Activated CD4-positive, alpha-beta T cell treated with anti-CD3 and anti-CD28 coated beads for 24 hours (primary cell): Measurements from ENCODE around the gene HELQ.
"Not testable (repeated sequence)": the region's sequence is repeated elsewhere in the genome, so short reads cannot be mapped to it uniquely, and the experiment has no call there.

Experiments used
- DNase-seq, 2 donors: peaks; one replicate each; pipeline ENCODE4 v3.0.0-alpha.2; 2020; ENCODE audit warnings: low read depth in 2 of 2

Gene HELQ

DNA sequence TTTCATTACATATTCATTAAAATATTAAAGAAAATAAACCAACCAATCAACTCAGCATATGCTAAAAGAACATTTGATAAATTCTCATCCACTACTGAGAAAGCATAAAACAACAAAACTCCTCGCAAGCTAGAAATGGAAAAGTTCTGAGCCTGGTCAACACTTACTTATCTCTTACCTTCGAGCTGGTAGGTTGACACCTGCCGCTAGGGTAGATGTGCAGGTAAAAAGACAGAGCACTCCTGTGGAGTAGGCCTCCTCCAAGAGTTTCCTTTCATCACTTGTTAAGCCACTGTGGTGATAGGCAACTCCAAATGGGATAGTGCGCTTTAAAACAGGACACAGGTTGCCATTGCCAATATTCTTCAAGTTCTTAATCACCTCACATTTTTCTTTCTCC lies 18.9 kb downstream of the HELQ start:
- no peak for DNase-seq

DNA sequence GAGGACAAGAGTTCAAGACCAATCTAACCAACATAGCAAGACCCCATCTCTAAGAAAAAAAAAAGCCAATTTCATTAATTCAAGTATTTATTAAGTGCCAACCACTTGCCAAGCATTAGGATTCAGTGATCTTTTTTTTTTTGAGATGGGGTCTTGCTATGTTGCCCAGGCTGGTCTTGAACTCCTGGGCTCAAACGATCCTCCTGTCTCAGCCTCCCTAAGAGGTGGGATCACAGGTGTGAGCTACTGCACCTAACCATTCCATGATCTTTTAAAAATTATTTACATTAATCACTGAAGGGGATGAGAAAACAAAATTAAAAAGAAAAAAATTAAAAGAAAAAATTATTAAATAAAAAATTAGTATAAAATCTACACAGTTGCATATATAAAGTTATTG lies 24.4 kb downstream of the HELQ start:
- DNase-seq: no peak

DNA sequence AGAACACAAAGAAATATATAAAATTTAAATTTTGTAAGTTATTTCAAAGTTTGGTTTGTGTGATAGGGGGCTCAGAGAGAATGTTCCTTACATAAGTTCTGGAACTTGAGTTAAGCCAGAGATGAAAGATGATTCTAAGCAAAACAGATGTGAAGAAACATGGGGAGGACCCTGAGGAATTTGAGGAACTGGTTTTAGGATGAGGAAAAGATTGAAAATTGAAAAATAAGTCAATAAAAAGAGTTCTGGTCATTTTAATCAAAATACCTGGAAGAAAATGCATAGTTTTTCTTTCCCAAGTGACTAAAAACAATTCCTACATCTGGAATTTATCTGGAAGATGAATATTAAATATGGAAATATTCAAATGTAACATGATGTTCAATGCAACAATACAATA lies 37.4 kb downstream of the HELQ start:
- no peak for DNase-seq

DNA sequence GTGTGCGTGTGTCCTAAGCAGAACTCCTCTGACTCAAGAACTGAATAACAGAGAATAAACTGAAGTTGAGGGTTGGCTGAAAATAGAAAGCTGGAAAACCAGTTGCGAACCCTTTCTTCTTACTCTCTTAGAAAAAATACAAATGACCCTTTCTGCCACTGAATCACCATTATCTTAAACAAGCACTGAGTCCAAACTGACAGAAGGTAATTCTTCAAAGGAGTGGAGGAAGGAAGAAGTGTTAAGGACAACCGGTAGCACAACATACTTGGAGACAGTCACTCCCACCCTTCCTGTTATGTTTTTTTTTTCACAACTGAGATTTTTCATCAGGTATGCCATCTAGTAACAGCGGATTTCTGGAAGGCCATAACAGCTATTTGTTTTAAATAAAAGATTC lies 38.1 kb downstream of the HELQ start:
- no peak for DNase-seq

DNA sequence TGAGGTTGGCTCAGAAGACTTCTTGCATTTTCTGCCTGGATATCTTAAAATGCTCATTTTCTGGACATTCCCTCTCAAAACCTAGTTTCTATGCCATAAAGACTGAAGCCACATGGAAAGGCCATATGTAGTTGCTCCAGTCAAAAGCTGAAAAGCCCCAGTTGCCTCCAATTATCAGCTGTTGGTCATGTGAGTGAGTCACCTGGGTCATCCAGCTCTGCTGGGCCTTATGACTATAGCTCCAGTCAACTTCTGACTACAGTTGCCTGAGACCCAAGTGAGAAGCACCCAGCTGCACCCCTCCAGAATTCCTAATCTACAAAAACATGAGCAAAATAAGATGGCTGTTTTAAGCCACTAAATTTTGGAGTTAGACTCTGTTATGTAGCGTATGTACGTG lies 41.9 kb downstream of the HELQ start:
- no peak for DNase-seq

DNA sequence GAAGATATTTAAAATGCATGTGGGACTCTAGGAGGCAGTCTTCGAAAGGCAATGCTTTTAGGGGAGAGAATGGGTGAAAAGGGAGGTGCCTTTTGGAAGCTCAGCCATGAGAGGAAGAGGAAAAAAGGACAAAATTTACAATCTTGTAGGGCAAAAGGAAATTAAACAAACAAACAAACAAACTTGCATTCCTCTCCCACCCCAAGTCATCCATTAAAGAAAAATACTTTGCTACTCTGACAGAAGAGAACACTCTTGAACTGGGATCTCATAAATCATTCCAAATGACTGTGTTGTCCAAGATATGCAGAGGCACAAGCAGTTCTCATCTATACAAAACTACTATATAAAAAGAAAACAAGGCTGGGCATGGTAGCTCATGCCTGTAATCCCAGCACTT lies 46.7 kb downstream of the HELQ start:
- no peak for DNase-seq

DNA sequence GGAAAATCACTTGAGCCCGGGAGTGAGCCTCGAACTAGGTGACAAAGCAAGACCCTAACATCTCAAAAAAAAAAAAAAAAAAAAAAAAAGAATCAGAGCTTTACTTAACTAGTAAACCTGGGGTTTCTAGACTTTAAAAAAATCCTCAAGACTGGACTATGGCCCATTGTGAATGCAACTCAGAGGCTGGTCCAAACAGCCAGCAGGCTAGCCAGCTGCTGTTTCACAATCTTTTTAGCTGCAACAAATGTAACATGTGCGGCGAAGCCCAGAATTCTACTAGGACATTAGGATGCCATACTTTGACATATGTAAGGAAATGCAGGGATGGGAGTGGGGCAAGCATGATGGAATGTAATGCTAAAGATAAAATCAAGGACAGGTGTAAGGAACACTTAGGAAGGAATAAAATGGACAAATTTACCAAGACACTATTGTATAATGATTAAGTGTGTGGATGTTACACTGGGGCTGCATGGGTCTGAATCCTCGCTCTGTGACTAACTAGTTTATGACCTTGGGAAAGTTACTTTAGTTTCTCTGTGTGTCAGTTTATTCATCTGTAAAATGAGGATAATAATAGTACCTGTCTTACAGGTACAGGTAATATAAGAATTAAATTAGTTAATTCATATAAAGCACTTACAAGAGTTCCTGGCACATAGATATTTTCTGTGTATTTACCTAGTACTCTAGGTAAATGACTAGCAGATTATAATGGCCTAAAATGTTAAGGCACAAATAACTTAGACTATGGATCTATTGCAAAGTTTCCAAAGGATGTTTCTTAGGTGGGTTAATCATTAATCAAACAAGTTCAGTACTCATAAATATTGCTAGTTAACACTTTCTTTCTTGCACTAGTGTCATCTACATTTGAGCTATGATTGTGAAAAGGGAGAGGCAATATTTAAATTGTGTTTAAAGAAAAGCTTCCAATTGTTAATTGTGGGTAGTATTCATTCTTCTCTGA lies 49.5 kb downstream of the HELQ start:
- DNase-seq: no peak

DNA sequence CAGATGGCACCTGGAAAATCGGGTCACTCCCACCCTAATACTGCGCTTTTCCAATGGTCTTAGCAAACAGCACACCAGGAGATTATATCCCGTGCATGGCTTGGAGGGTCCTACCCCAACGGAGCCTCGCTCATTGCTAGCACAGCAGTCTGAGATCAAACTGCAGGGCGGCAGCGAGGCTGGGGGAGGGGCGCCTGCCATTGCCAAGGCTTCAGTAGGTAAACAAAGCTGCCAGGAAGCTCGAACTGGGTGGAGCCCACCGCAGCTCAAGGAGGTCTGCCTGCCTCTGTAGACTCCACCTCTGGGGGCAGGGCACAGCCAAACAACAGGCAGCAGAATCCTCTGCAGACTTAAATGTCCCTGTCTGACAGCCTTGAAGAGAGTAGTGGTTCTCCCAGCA lies 57.5 kb downstream of the HELQ start:
- not testable (repeated sequence) for DNase-seq

DNA sequence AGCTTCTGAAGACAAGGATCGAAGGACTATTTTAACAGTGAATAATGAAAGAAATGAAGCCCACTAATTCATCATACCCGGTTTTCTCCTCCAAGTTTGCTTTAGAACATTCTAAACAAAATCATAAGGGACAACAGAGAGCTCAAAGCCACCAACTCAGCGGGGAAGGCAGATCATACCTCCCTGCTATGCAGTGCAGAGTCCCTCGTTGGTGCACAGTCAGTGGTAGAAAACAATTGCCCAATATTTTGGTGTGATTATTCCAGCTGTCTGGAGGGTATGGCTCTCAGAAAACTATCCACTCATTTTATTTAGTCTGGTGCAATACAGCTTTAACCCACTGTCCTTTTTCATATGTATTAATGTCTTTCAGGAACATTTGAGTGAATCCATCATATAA lies 61.7 kb downstream of the HELQ start:
- DNase-seq: no peak

DNA sequence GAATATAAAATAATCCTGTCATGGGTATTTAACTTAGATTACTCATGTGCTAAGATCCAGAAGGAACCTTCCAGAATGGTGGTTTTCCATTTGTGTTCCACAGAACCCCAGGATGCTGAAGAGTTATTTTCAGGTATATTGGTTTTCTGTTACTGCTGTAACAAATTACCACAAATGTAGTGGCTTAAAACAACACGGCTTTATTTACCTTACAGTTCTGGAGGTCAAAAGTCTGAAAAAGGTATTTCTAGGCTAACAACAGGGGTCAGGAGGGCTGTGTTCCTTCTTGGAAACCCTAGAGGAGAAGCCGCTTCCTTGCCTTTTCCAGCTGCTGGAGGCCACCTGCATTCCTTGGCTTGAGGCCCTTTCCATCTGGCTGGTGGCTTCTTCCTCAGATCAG lies 63.1 kb downstream of the HELQ start:
- no peak for DNase-seq

DNA sequence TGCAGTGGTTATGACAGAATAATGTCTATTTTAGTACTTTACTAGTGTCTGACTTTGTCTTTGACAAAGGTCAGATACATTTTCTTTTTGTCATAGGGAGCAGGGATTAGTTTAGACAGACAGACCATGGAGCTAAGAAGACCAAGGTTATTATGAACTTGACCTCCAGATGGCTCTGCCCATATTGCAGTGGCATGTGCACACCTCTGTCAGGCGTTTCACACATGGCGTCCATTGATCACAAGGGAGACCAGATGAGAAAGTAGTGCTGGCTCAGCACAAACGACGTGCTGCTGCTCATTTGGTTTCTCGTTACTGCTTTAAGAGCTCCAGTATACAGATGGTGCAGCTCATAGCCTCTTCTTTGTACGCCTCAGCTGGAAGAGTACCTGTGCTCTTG lies 64.7 kb downstream of the HELQ start:
- DNase-seq: no peak

DNA sequence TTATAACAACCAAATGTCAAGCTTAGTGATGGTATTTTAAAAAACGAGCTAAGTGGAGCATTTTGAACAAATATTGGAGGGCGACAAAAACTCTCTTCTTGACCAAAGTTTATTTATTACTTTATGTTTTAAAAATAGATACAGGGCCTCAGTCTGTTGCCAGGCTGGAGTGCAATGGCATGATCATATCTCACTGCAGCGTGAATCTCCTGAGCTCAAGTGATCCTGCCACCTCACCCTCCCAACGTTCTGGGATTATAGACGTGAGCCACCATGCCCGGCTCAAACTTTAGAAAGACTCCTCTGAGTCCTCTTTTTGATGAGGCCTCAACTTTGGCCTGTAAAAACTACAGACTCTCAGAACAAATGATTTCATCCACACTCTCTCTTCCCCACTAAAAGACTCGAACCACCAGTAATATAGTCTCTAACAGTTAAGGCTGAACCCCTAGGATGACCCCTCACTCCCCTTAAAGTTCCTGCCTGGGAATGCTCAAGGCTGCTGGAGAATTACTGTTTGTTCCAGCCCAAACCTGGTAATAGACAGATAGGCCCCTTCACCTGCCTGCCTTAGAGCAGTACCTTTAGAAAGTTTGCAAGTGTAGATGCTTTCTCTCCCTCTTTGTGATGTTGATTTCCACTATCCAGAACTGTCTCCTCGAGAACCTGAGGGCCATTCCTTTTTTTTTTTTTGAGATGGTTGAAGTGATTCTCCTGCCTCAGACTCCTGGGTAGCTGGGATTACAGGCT lies 65.7 kb downstream of the HELQ start:
- no peak for DNase-seq

DNA sequence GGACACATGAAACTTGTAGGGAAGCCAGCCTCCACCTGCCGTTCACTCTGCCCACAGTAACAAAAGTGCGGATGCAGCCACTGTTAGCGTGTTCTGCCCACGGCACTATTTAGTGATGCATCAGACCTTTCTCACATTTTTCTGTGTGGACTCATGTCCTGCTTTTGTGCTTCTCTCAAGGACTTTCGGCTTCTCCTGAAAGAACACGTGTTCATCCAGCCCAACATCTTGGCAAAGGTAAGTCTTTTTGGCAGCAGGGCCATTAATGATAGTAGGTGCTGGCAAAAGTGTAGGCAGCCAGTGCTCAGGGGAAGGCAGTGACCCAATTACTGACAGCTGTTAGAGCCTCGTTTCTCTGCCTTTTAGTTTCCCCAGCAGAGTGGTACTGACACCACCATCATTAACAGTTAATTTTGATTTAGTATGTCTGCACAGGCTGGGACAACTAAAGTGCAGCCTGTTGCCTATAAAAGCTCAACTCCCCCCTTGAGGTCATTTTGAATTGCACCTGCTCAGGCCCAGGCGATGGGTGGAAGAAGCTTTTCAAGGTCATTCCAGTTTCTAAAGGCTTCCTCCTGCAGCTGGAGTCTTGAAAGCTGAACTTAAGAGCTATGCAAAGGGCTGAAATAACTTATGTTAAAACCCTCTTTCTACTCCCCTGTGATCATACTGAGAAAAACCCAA lies 66.4 kb downstream of the HELQ start:
- DNase-seq: no peak

DNA sequence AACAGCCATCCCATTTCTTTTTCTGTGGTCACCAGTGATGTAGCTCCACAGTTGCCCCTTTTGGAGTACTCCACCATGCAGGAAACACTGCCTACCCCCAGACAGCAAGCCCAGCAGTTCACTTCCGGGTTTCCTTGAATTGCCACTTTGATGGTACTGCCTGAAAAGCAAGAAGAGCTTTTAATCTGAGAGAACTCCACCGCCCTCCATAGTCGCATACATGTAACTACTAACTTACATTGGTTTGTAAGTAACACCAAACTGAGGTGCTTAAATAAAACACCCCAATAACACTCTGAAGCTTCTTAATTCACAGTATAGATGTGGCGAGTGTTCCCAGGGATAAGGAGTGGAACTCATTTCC lies 67.3 kb downstream of the HELQ start:
- DNase-seq: no peak

DNA sequence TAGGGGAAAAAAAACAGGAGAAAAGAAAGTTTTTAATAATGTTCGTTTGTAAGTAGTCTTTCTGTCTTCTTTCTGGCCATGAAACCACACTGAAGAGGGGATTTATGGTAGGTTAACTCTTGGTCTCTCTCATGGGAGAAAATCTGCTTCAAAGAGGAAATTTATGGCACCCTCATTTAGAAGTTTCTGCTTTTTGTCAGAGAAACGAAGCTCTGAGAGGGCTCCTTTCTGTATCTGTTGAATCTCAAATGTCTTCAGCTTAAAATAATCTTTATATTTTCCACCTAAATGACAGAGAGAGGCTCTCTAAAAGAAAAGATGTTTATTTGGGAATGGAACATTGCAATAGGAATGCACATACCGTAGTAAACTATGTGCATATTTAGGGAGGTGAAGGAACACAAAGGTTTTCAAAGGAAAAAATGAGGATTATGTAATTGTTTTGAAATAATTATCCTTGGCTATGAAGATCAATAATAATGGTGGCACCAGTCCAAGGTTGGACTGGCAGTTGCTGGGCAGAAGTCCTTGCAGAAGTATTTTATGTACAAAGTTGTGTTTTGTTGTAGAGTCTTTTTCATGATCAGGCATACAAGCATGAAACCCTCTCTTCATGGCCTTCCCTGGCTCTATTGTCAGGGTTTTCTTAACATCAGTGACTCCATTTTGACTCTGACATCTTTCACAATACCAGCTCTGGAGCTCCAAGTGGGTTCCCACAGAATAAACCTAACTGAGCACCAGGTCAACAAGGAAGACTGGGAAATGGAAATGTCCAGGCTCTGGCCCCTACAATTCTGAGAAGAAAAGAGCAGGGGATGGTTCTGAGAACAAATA lies 67.9 kb downstream of the HELQ start:
- no peak for DNase-seq

DNA sequence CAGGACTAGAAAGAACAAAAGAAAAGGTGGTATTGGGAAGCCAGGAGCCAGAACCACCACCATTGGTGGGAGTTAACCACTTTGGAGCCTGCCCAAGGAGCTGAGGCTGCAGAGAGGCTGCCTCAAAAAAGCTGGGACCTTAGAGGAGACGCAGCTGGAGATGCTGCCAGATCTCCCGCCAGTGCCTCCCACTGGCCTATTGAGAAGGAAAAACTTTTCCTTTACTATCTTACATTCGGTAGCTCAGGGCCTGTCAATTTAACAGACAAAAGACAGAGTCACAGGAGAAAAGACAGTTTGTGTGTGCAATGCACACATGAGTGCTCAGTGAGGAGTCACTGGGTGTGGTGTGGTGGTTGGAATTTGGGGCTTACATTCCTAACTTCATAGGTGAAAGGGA lies 68.6 kb downstream of the HELQ start:
- no peak for DNase-seq

DNA sequence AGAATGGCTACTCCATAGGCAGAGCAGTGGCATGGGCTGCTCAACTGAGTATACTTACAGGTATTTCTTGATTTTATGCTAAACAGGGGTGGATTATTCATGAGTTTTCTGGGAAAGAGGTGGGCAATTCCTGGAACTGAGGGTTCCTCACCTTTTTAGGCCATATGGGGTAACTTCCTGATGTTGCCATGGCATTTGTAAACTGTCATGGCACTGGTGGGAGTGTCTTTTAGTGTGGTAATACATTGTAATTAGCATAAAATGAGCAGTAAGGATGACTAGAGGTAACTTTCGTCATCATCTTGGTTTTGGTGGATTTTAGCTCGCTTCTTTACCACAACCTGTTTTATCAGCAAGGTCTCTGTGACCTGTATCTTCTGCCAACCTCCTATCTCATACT lies 72.8 kb downstream of the HELQ start:
- DNase-seq: no peak

DNA sequence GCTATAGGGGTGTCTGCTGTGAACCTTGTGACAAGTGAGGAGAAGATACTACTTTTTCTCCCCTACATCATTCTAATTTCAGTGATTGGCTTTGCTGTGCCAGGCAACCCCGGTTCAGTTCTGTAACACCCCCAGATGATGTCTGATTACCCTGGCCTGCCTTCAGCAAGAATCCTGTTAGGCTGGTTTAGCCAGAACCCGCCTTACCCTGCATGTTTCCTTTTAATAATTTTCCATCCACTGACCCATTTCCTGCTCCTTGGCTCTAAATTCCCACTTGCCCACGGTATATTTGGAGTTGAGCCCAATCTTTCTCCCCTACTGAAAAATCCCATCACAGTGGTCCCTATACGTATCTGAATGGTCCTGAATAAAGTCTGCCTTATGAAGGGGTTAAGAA lies 74.5 kb downstream of the HELQ start:
- DNase-seq: no peak

DNA sequence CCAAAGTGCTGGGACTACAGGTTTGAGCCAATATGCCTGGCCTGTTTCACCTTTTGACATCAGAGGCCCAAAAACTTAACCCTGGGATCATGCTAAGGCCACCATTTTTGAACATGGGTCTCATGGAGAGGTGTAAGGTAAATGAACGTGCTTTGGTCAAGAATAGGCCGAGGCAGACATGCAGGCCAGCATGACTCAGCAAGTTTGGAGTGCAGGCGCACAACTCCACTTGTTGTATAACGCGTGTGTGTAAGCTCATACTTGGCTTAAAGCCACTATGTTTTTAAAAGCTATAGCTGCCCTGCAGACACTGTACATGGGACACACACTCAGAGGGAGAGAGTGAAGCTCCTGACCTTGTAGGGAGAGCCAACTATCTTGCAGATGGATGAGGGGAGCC lies 77.2 kb downstream of the HELQ start:
- DNase-seq: no peak

DNA sequence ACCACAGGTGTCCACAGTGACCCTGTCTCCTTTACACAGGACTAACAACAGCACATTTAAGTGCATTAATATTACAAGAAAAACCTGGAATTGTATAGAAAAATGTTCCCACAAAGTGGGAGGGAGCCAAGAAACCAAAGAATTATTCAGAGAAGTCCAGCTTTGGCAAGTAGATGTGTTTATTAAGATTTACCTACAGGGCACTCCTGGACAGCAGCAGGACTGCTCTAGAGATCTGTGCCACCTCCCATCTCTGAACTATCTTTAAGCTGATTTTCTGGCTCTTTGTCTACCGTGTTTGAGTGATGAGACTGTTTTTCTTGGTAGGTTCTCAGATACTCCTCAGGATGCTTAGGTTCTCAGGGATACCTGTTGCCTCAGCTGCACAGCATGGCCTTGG lies 82.7 kb downstream of the HELQ start:
- DNase-seq: no peak

DNA sequence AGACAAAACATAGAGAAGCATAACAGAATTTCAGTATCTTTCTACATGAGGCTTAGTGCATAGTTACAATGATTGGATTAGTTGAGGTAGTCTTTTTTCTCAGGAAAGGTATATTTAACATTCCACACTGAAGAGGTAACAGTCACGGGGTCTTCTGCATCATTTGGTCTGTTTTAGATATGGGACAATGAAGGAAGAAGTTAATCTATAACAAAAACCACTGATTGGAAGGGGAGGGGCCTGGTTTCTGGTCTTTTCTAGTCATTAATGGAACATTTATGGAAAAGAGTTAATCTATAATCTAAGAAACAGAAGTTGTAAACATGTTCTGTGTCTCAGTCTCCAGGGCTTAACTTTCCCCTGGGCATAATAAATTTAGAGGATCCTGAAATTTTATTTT lies 83.7 kb downstream of the HELQ start:
- DNase-seq: no peak

DNA sequence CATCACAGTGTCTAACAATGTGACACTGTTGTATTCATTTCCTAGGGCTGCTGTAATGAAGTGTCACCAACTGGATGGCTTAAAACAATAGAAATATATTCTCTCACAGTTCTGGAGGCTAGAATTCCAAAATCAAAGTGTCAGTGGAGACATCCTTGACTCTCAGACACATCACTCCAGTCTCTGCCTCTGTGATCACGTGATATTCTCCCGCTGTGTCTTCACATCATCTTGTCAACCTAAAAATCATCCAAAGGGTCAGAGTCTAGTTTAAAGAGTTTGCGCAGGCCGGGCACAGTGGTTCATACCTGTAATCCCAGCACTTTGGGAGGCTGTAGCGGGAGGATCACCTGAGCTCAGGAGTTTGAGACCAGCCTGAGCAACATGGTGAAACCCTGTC lies 84.4 kb downstream of the HELQ start:
- no peak for DNase-seq
